Pancreas (tissue), 10 donors: ENCODE measurements around the gene ARHGEF1. TPM values are rescaled to one million over a fixed set of nuclear protein-coding genes. Genes with fewer than 3 reads are reported as not detected.

Experiments used
- ATAC-seq, 4 donors: fragments of 200-7000 bp; cut with Tn5 transposase; one replicate each; pipeline versions ENCODE4 v1.8.0 to v1.9.1; 2020; ENCODE audit warnings: mild to moderate bottlenecking in 4 of 4, moderate library complexity in 4 of 4
- DNase-seq, 6 donors: peaks; one replicate each; pipeline ENCODE4 v3.0.0-alpha.2; 2020
- FAIRE-seq: peaks from 2 replicates; lab custom pipeline; 2012; peaks lifted over from hg19 to GRCh38; lab: Jason Lieb, UNC
- H3K27ac ChIP-seq, 4 donors: fragments of 200-600 bp; sonication (generic); 1 replicate in 3 of 4; 2 replicates in 1 of 4; pipeline versions ENCODE4 v1.5.0 to v1.8.0; 2020
- H3K27me3 ChIP-seq, 4 donors: fragments of 200-600 bp; one replicate each; pipeline ENCODE4 v1.8.0; 2021
- H3K36me3 ChIP-seq, 3 donors: fragments of 200-600 bp; sonication (generic) in 1 of 3; one replicate each; pipeline versions ENCODE4 v1.5.0 to v1.8.0; 2020 to 2021
- H3K4me1 ChIP-seq, 3 donors: fragments of 200-600 bp; one replicate each; pipeline ENCODE4 v1.8.0; 2021
- H3K4me3 ChIP-seq, 4 donors: fragments of 200-600 bp; sonication (generic) in 2 of 4; one replicate each; pipeline versions ENCODE4 v1.5.0 to v1.8.0; 2020 to 2021
- H3K9me3 ChIP-seq, 4 donors: fragments of 200-600 bp; one replicate each; pipeline ENCODE4 v1.8.0; 2021
- CTCF ChIP-seq, 4 donors: fragments of 200-600 bp; sonication (generic) in 3 of 4; IDR thresholded peaks; one replicate each; pipeline versions ENCODE4 v1.5.0 to v1.8.0; 2021; ENCODE audit warnings: antibody characterized with exemption in 4 of 4
- whole genome bisulfite sequencing, 2 donors: extraction: QIAGEN DNeasy Blood & Tissue Kit; methylation state at CpG; one replicate each; pipeline ENCODE4 v1.1.7; 2013; 5-methylcytosine and 5-hydroxymethylcytosine counted together
- intact Hi-C, 3 donors: fragments of 100-400 bp; cut with DNase I; formaldehyde crosslinking; loops; one replicate each; pipeline versions ENCODE4 v1.11.1 to v1.14.2; 2022
- polyA plus RNA-seq, 2 donors: library from polyadenylated mRNA; stranded (reverse); fragments of 200-250 nt; gene quantifications; one replicate each; pipeline ENCODE4 v1.2.3, GENCODE V29; 2013
- total RNA-seq, 6 donors: library from RNA; stranded (reverse); fragmentation: NEBNext Ultra II Directional in 4 of 6; extraction: Animal tissue kit (Norgen Biotek cat#: 25700) in 4 of 6; gene quantifications; one replicate each; pipeline versions ENCODE4 v1.2.1 to v1.2.4, GENCODE V29; 2021 to 2023
- donor health status: healthy with polysubstance abuse.
- donor health status: DM: no; HTN: no; CAD: no; lungs with moderate emphysema.
- donor health status: DM: no; HTN: no; CAD: no.
- donor health status: control.
- donor health status: control.
- donor health status: Bipolar disorder and iron deficiency.
- donor health status: DM: yes; HTN: yes; CAD: no.
- donor health status: DM: no; HTN: no; CAD: no.
- donor health status: DM: no; HTN: no; CAD: no.
- donor health status: DM: yes; HTN: yes; CAD: no.

The ARHGEF1 gene
- total and polyA plus RNA-seq, 8 donors = 26.3 to 179 (median 39.3) TPM

GRCh38 chr19:41876847-41877832 is 5.8 kb upstream of the ARHGEF1 start, which contains the start of gene CD79A:
Gene CD79A, plus strand, starts transcription at chr19:41877279. Its CDS starts 26 bp downstream, at chr19:41877305.
- WGBS, 2 donors = 52 to 65% methylated on average over 9 of the region's 9 CpGs
- no peak for TF ChIP-seq CTCF (IDR thresholded peaks at IDR 0.05)
- peaks cover 0 to 5% (median 0%) of the 10 kb centered on the region in 3 donors for H3K4me1 ChIP-seq
- FAIRE-seq (no peak), DNase-seq (peak in 1 of 6 donors; percentile 39), ATAC-seq (no peak)
- no peaks in the 10 kb centered on the region for H3K36me3 ChIP-seq
- H3K4me3 ChIP-seq = no peak within 1 kb of the TSS
- H3K27ac ChIP-seq = no peak within 1 kb of the TSS
- H3K27me3 ChIP-seq = no peaks in the 10 kb centered on the region
- H3K9me3 ChIP-seq = no peaks in the 10 kb centered on the region
- intact Hi-C loops = loop anchor here in 1 of 3 donors (5.0 kb wide), 1 partner anchor 70 kb away; no protein-coding TSS in a partner anchor

DNA sequence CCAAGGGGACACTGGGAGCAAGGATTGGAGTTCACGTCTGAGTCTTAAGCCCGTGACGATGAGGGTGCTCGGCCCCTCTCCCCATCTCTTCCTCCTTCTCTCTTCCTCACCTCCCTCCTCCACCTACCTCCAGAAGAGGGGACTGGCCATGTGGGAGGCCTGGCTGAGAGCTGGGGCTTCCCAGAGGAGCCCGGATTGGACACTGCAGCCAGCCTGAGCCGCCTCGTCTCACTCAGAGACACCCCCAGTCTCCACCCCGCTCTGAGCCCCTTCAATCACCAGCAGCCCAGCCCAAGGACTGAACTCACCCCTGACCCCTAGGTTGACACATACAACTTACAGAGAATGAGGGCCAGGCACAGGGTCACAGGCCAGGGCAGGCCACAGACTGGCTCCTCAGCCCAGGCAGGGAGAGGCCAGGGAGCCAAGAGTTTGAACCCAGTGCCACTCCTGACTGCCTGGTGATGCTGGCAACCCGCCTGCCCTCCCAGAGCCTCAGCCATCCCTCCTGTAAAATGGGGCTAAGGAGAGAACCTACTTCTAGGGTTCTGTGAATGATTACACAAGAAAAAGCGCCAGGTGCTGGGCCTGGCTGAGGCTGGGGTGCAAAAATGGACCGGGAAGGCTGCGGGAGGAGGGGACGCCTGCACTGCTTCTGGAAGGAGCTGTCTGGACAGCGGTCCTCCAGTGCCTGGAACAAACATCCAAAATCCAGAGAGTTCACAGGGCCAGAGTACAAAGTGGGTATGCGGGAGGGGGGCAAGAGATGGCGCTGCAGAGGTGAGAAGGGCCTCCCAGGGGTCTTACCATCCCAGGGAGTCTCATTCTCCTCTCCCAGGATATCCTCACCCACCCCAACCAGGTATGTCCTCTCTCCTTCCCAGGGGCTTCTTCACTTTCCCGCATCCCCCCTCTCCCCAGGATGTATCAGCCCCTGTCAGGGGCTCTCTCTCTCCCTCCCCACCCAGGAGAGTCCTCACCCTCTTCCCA is 4.8 kb upstream of the ARHGEF1 start:
- FAIRE-seq = no peak
- H3K27me3 ChIP-seq = no peaks in the 10 kb centered on the region
- WGBS, 2 donors = 65 to 77% methylated on average over 17 of the region's 17 CpGs
- DNase-seq = peak in 1 of 6 donors; percentile 40
- no peak for TF ChIP-seq CTCF (IDR thresholded peaks at IDR 0.05)
- H3K36me3 ChIP-seq = no peaks in the 10 kb centered on the region
- no peak overlapping the region for H3K4me3 ChIP-seq
- no peaks in the 10 kb centered on the region for H3K4me1 ChIP-seq
- no peak for ATAC-seq
- no peak overlapping the region for H3K27ac ChIP-seq
- no peaks in the 10 kb centered on the region for H3K9me3 ChIP-seq
- intact Hi-C loops = loop anchor here in 1 of 3 donors (5.0 kb wide), 1 partner anchor 69 kb away; no protein-coding TSS in a partner anchor

GRCh38 chr19:41879080-41879479 is 3.9 kb upstream of the ARHGEF1 start:
- TF ChIP-seq CTCF (IDR thresholded peaks at IDR 0.05) = no peak
- DNase-seq = no peak
- H3K27ac ChIP-seq = no peak overlapping the region
- 73 to 79% methylated on average over 21 of the region's 21 CpGs for WGBS, 2 donors
- H3K9me3 ChIP-seq = no peaks in the 10 kb centered on the region
- no peak for FAIRE-seq
- H3K36me3 ChIP-seq = no peaks in the 10 kb centered on the region
- ATAC-seq = no peak
- no peak overlapping the region for H3K4me3 ChIP-seq
- intact Hi-C loops = loop anchor here in 1 of 3 donors (5.0 kb wide), 1 partner anchor 68 kb away; no protein-coding TSS in a partner anchor
- H3K4me1 ChIP-seq = no peaks in the 10 kb centered on the region
- H3K27me3 ChIP-seq = no peaks in the 10 kb centered on the region

DNA sequence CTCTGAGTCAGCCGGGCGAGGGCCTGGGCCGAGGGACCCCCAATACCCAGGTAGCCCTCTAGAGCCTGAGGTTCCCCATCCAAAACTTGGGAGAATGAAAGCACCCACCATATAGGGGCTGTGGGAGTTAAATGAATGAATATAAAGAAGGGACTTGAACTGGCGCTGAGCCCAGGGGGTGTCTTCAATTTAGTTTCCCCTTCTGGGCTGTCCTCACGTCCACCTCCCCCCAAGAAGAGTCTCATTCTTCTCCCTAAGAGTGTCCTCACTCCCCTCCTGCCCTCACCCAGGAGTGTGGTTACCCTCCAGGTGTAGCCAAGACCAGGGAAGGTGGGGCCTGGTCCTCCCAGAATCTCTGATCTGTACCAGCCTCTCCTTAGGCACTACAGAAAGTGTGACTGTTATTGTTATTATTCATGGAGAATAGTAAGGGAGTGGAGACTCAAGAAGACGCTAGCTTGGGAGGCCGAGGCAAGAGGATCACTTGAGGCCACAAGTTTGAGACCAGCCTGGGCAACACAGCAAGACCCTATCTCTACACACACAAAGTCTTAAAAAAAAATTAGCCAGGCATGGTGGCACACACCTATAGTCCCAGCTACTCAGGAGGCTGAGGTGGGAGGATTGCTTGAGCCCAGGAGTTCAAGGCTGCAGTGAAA is 3.2 kb upstream of the ARHGEF1 start:
- FAIRE-seq = no peak
- DNase-seq = no peak
- H3K9me3 ChIP-seq = no peaks in the 10 kb centered on the region
- intact Hi-C loops = loop anchor here in 1 of 3 donors (5.0 kb wide), 1 partner anchor 68 kb away; no protein-coding TSS in a partner anchor
- H3K27me3 ChIP-seq = no peaks in the 10 kb centered on the region
- H3K36me3 ChIP-seq = no peaks in the 10 kb centered on the region
- peaks cover 0 to 1% (median 0%) of the 10 kb centered on the region in 3 donors for H3K4me1 ChIP-seq
- H3K4me3 ChIP-seq = no peak overlapping the region
- TF ChIP-seq CTCF (IDR thresholded peaks at IDR 0.05) = no peak
- ATAC-seq = no peak
- no peak overlapping the region for H3K27ac ChIP-seq
- WGBS, 2 donors = 55 to 69% methylated on average over 7 of the region's 7 CpGs
